Mesendoderm (in vitro differentiated cells): ENCODE measurements around the gene ZNF776.

Source experiments
- DNase-seq: peaks from one replicate; pipeline ENCODE4 v3.0.0; 2013
- H2AK5ac ChIP-seq: 2 replicates; pipeline ENCODE4 v1.6.1; 2013; ENCODE audit warnings: low read length, inconsistent platforms
- H2BK120ac ChIP-seq: 2 replicates; pipeline ENCODE4 v1.6.1; 2013; ENCODE audit warnings: low read depth, mild to moderate bottlenecking, low read length, moderate library complexity, mixed read lengths
- H2BK15ac ChIP-seq: replicated peaks from 2 replicates; pipeline ENCODE4 v1.6.1; 2013; ENCODE audit warnings: low read depth, mild to moderate bottlenecking, moderate library complexity
- H2BK5ac ChIP-seq: 2 replicates; pipeline ENCODE4 v1.6.1; 2013; ENCODE audit warnings: low read length, inconsistent platforms
- H3K18ac ChIP-seq: 2 replicates; pipeline ENCODE4 v1.6.1; 2013; ENCODE audit warnings: mild to moderate bottlenecking, low read length, mixed read lengths
- H3K23ac ChIP-seq: one replicate; pipeline ENCODE4 v1.6.1; 2013; ENCODE audit warnings: low read length
- H3K27ac ChIP-seq: 2 replicates; pipeline ENCODE4 v1.5.1; 2013; ENCODE audit warnings: low read depth, mild to moderate bottlenecking, inconsistent platforms, low read length, moderate library complexity
- H3K27me3 ChIP-seq: 2 replicates; pipeline ENCODE4 v1.6.1; 2013; ENCODE audit warnings: low read length, control low read depth, mild to moderate bottlenecking, inconsistent platforms; ENCODE audit not compliant: insufficient read depth, poor library complexity
- H3K36me3 ChIP-seq: 2 replicates; pipeline ENCODE4 v1.6.1; 2013; ENCODE audit warnings: low read length, inconsistent platforms; ENCODE audit not compliant: control insufficient read depth, insufficient read depth
- H3K4ac ChIP-seq: one replicate; pipeline ENCODE4 v1.6.1; 2013; ENCODE audit warnings: low read depth, mild to moderate bottlenecking, low read length, moderate library complexity
- H3K4me1 ChIP-seq: 2 replicates; pipeline ENCODE4 v1.6.1; 2013; ENCODE audit warnings: low read depth, low read length, inconsistent platforms; ENCODE audit not compliant: control insufficient read depth
- H3K4me2 ChIP-seq: 2 replicates; pipeline ENCODE4 v1.6.1; 2013; ENCODE audit warnings: low read length
- H3K4me3 ChIP-seq: 2 replicates; pipeline ENCODE4 v1.5.1; 2013; ENCODE audit warnings: mild to moderate bottlenecking, low read length
- H3K56ac ChIP-seq: one replicate; pipeline ENCODE4 v1.6.1; 2013; ENCODE audit warnings: low read length
- H3K79me1 ChIP-seq: 2 replicates; pipeline ENCODE4 v1.6.1; 2013; ENCODE audit warnings: low read length, inconsistent platforms
- H3K79me2 ChIP-seq: 2 replicates; pipeline ENCODE4 v1.6.1; 2013; ENCODE audit warnings: mild to moderate bottlenecking, low read length; ENCODE audit not compliant: control insufficient read depth, insufficient read depth
- H3K9ac ChIP-seq: 2 replicates; pipeline ENCODE4 v1.6.1; 2013; ENCODE audit warnings: low read length, inconsistent platforms
- H4K5ac ChIP-seq: one replicate; pipeline ENCODE4 v1.6.1; 2013; ENCODE audit warnings: low read length
- H4K8ac ChIP-seq: one replicate; pipeline ENCODE4 v1.6.1; 2013; ENCODE audit warnings: low read depth, mild to moderate bottlenecking, control low read depth, low read length, moderate library complexity
- WGBS: extraction: QIAGEN DNeasy Blood & Tissue Kit; methylation state at CpG from one replicate; pipeline ENCODE4 v1.1.7; 2013; ENCODE audit warnings: low lambda C conversion rate, missing lambda C conversion rate; ENCODE audit not compliant: insufficient coverage; ENCODE audit errors: extremely low coverage; 5-methylcytosine and 5-hydroxymethylcytosine counted together

ZNF776 gene

GRCh38 chr19:57769345-57770131, 22.9 kb downstream of the ZNF776 start, which contains the start of gene ZNF586:
Gene ZNF586, plus strand, starts transcription at chr19:57769676. Its CDS starts 167 bp downstream, at chr19:57769843.
- peaks cover 17% of the 10 kb centered on the region for H3K79me1 ChIP-seq
- H3K4me1 ChIP-seq: peaks cover 5% of the 10 kb centered on the region
- peaks cover 34% of the 10 kb centered on the region for H3K79me2 ChIP-seq
- H3K18ac ChIP-seq: peak within 1 kb of the TSS; percentile 11
- H3K4me3 ChIP-seq: peak within 1 kb of the TSS; percentile 88
- H3K23ac ChIP-seq: no peak within 1 kb of the TSS
- peak within 1 kb of the TSS; percentile 10 for H3K4ac ChIP-seq
- peak within 1 kb of the TSS; percentile 95 for H3K9ac ChIP-seq
- H3K36me3 ChIP-seq: no peaks in the 10 kb centered on the region
- peak within 1 kb of the TSS; percentile 93 for H3K4me2 ChIP-seq
- WGBS: no CpG with 5 or more reads among the region's 61 CpGs
- no peaks in the 10 kb centered on the region for H3K27me3 ChIP-seq
- no peak within 1 kb of the TSS for H4K8ac ChIP-seq
- peak; percentile 98 for DNase-seq
- H2AK5ac ChIP-seq: no peak within 1 kb of the TSS
- peak within 1 kb of the TSS; percentile 91 for H3K56ac ChIP-seq
- H3K27ac ChIP-seq: peak within 1 kb of the TSS; percentile 17
- no peak within 1 kb of the TSS for H2BK15ac ChIP-seq
- H2BK5ac ChIP-seq: no peak within 1 kb of the TSS
- H2BK120ac ChIP-seq: no peak within 1 kb of the TSS
- H4K5ac ChIP-seq: no peak within 1 kb of the TSS

GRCh38 chr19:57771417-57771816, 24.8 kb downstream of the ZNF776 start:
- WGBS: no CpG with 5 or more reads among the region's 4 CpGs
- no peaks in the 10 kb centered on the region for H3K36me3 ChIP-seq

GRCh38 chr19:57773488-57773887, 26.9 kb downstream of the ZNF776 start:
- H3K27ac ChIP-seq: no peak overlapping the region
- WGBS: no CpG with 5 or more reads among the region's 3 CpGs
- no peak for DNase-seq

More at GRCh38 chr19:57771417-57771816, 24.8 kb downstream of the ZNF776 start:
- no peak overlapping the region for H3K23ac ChIP-seq
- H4K5ac ChIP-seq: no peak overlapping the region
- H3K79me1 ChIP-seq: peaks cover 20% of the 10 kb centered on the region
- H3K27ac ChIP-seq: no peak overlapping the region
- H4K8ac ChIP-seq: no peak overlapping the region
- H3K27me3 ChIP-seq: no peaks in the 10 kb centered on the region
- DNase-seq: no peak
- no peak overlapping the region for H2BK120ac ChIP-seq
- H2BK15ac ChIP-seq: no peak overlapping the region
- H2AK5ac ChIP-seq: no peak overlapping the region
- H3K18ac ChIP-seq: no peak overlapping the region
- H3K79me2 ChIP-seq: peaks cover 46% of the 10 kb centered on the region
- no peak overlapping the region for H2BK5ac ChIP-seq
- no peak overlapping the region for H3K4me2 ChIP-seq
- peaks cover 5% of the 10 kb centered on the region for H3K4me1 ChIP-seq
- H3K4me3 ChIP-seq: no peak overlapping the region
- peak overlapping the region; percentile 5 for H3K56ac ChIP-seq
- no peak overlapping the region for H3K4ac ChIP-seq
- no peak overlapping the region for H3K9ac ChIP-seq

GRCh38 chr19:57776764-57777296, 30.2 kb downstream of the ZNF776 start:
- no peaks in the 10 kb centered on the region for H3K4me1 ChIP-seq
- H2BK15ac ChIP-seq: no peak overlapping the region
- no peak overlapping the region for H4K5ac ChIP-seq
- no peak for DNase-seq
- H3K4me3 ChIP-seq: no peak overlapping the region
- no peak overlapping the region for H3K27ac ChIP-seq
- no peaks in the 10 kb centered on the region for H3K27me3 ChIP-seq
- H2BK5ac ChIP-seq: no peak overlapping the region
- H3K4me2 ChIP-seq: no peak overlapping the region
- peaks cover 50% of the 10 kb centered on the region for H3K79me2 ChIP-seq
- no peak overlapping the region for H2AK5ac ChIP-seq
- H3K23ac ChIP-seq: no peak overlapping the region
- H3K56ac ChIP-seq: no peak overlapping the region
- no CpG with 5 or more reads among the region's 6 CpGs for WGBS
- H2BK120ac ChIP-seq: no peak overlapping the region
- H3K9ac ChIP-seq: no peak overlapping the region
- peaks cover 21% of the 10 kb centered on the region for H3K79me1 ChIP-seq
- no peak overlapping the region for H3K4ac ChIP-seq
- H4K8ac ChIP-seq: no peak overlapping the region
- no peak overlapping the region for H3K18ac ChIP-seq
- peaks cover 7% of the 10 kb centered on the region for H3K36me3 ChIP-seq

More at GRCh38 chr19:57773488-57773887, 26.9 kb downstream of the ZNF776 start:
- Histone ChIP-seq H3K27me3 (no peaks in the 10 kb centered on the region), H4K5ac (no peak overlapping the region), H3K56ac (no peak overlapping the region), H3K79me1 (peaks cover 24% of the 10 kb centered on the region), H3K4ac (no peak overlapping the region), H3K36me3 (peaks cover 2% of the 10 kb centered on the region), H3K23ac (no peak overlapping the region), H2BK15ac (no peak overlapping the region), H3K4me1 (peaks cover 5% of the 10 kb centered on the region), H2AK5ac (no peak overlapping the region), H3K9ac (no peak overlapping the region), H3K4me2 (no peak overlapping the region), H3K4me3 (no peak overlapping the region), H2BK120ac (no peak overlapping the region), H4K8ac (no peak overlapping the region), H3K79me2 (peaks cover 56% of the 10 kb centered on the region), H2BK5ac (no peak overlapping the region), H3K18ac (no peak overlapping the region)

GRCh38 chr19:57778336-57778735, 31.7 kb downstream of the ZNF776 start:
- H3K79me2 ChIP-seq: peaks cover 38% of the 10 kb centered on the region
- H2BK15ac ChIP-seq: no peak overlapping the region
- H2BK5ac ChIP-seq: no peak overlapping the region
- no peak overlapping the region for H2BK120ac ChIP-seq
- no peak overlapping the region for H3K23ac ChIP-seq
- no peak overlapping the region for H3K4me2 ChIP-seq
- H3K9ac ChIP-seq: no peak overlapping the region
- no peaks in the 10 kb centered on the region for H3K4me1 ChIP-seq
- H3K4me3 ChIP-seq: no peak overlapping the region
- no peak overlapping the region for H3K4ac ChIP-seq
- H3K27me3 ChIP-seq: no peaks in the 10 kb centered on the region
- no peak overlapping the region for H3K56ac ChIP-seq
- H4K8ac ChIP-seq: no peak overlapping the region
- no peak overlapping the region for H2AK5ac ChIP-seq
- no peak for DNase-seq
- H3K18ac ChIP-seq: no peak overlapping the region
- H3K79me1 ChIP-seq: peaks cover 18% of the 10 kb centered on the region
- peaks cover 7% of the 10 kb centered on the region for H3K36me3 ChIP-seq
- H3K27ac ChIP-seq: no peak overlapping the region
- no CpG with 5 or more reads among the region's 4 CpGs for WGBS
- no peak overlapping the region for H4K5ac ChIP-seq
